GM19455 (cell line): Measurements from ENCODE around the gene BSN.
"Not testable (repeated sequence)": the region's sequence is repeated elsewhere in the genome, so short reads cannot be mapped to it uniquely, and the experiment has no call there.

Source experiments
- ATAC-seq: cut with Tn5 transposase; IDR thresholded peaks from one replicate; pipeline ENCODE4 v1.9.1; 2021; ENCODE audit not compliant: unreplicated experiment

BSN gene

GRCh38 chr3:49689046-49689907 is 135.0 kb downstream of the BSN start, which contains the start of the genes MST1 and RNF123:
Gene MST1 (minus strand): TSS chr3:49689474. CDS start chr3:49688691, 783 bp downstream.
Gene RNF123 (plus strand): TSS chr3:49689557. CDS start chr3:49691166, 1,609 bp downstream.
- no peak for ATAC-seq

- not testable (repeated sequence) for ATAC-seq
Observed at GRCh38 chr3:49689908-49690624, 135.8 kb downstream of the BSN start.

DNA sequence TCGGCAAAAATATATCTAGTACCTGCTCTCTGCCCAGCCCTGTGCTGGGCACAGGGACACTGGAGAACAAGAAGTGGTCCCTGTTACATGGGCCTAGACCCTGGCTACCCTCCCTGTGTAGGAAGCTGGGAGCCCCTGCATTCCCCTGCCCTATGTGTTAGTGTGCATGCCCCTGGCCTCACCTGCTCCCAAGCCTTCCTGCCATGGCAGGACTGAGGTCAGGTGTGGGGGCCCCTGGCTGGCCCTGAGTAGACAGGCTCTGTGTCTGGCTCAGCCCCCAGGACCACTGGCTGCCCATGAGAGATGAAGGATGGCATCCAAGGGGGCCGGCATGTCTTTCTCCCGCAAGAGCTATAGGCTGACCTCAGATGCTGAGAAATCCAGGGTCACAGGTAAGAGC is 136.6 kb downstream of the BSN start:
- ATAC-seq = not testable (repeated sequence)

DNA sequence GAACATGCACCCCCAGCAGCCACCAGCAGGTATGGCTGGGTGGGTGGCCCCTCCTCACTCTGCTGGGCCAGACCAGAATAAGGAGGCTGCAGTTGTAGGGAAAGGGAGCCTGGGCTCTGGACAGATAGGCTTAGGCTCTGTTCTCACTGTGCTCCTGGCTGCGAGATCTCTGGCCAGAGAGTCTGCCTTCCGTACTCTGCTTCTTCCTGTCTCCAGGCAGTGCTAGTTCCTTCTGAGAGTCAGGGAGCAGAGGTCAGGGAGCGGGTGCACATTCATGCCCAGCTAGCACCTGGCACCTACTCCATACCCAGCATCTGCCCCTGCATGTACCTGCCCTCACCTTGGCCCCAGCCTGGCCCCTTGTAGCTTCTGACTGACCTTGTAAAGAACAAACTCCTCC is 137.2 kb downstream of the BSN start:
- ATAC-seq = not testable (repeated sequence)

DNA sequence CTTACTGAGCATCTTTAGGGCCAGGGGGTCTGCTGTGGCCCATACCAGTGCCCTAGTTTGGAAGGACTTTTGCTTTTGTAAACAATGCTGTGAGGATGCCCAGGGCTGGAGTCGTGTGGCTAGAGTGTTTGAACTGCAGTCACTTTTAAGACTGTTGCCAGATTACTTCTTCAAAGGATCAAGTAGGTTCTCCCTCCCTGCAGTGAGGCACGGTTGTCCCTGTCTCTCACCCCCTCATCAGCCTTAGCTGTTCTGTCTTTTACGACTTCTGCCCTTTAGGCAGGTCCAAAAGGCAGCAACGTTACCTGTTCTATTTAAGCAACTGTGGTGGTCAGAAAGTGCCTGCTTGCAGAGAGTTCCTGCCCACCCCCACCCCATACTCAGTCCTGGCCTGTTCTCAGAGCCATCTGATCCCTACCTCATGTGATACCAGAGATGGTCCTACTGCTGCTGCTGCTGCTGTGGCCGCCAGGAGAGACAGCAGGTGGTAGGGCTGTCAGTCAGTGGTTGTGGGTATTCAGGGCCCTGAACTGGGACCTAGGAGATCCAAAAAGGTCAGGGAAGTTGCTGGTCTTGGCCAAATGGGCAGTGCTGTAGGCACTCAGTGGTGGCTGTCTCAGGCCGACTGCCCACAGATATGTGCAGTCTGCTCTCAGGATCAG is 140.3 kb downstream of the BSN start:
- not testable (repeated sequence) for ATAC-seq

- ATAC-seq = not testable (repeated sequence)
Observed at GRCh38 chr3:49695350-49696015, 141.2 kb downstream of the BSN start.

GRCh38 chr3:49699281-49699979 is 145.2 kb downstream of the BSN start:
- no peak for ATAC-seq

GRCh38 chr3:49700014-49700413 is 145.7 kb downstream of the BSN start:
- no peak for ATAC-seq

DNA sequence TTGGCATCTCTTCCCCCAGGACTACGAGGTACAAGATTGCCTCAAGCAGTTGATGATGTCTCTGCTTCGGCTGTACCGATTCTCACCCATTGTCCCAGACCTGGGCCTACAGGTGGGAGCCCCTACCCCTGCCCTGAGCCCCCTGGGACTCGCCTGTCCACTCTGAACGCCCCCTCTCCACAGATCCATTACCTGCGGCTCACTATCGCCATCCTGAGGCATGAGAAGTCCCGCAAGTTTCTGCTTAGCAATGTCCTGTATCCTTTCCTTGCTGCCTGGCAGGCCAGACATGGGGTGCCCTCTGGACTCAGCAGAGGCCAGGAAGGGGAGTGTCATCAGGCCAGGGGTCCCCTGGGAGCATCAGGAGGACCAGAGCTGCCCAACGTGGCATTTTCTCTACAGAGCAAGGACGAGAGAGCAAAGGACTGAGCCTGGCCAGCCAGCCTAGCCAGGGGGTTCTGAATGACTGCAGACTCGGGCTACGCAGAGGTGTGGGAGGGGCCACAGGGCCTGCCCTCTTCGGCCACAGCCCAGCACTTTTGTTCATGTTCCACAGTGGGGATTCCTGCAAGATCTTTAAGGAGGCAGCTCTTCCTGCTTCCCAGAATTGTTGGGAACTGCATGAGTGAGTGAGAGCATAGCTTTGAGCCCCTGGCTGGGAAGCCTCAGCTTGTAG is 146.3 kb downstream of the BSN start:
- ATAC-seq = no peak

GRCh38 chr3:49701388-49702077 is 147.3 kb downstream of the BSN start:
- no peak for ATAC-seq

DNA sequence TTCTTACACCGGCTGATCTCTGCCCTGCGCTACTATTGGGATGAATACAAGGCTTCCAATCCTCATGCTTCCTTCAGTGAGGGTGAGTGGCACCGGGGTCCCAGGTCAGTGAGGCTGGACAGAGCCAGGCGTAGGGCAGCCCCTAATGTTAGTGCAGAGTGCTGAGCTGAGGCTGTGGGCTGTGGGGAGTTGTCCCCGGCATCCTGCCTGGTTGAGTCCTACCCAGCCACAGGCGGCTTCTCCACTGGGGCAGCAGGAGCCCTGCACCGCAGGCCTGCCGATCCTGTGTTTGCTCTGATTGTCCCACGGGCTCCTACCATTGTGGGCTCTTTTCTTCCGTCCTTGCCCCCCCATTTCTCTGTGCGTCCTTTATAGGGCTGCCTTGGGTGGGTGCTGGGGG is 148.4 kb downstream of the BSN start:
- no peak for ATAC-seq

- ATAC-seq = no peak
Observed at GRCh38 chr3:49703443-49703927, 149.2 kb downstream of the BSN start.

- ATAC-seq = no peak
Observed at GRCh38 chr3:49703956-49704355, 149.7 kb downstream of the BSN start.

DNA sequence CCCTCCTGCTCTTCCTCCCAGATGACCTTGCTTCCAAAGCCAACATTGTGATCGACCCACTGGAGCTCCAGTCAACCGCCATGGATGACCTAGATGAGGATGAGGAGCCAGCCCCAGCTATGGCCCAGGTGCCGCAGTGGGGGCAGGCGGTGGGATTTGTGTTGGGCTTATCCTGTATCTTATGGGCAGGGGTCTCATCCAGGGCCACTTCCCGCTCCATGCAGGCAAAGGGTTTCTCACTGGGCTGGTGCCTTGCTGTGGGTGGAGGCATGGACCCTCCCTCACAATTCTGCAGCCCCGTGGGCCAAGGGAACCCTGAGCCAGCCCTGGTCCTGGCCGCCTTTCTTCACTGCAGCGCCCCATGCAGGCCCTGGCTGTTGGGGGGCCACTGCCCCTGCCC is 150.4 kb downstream of the BSN start:
- no peak for ATAC-seq

DNA sequence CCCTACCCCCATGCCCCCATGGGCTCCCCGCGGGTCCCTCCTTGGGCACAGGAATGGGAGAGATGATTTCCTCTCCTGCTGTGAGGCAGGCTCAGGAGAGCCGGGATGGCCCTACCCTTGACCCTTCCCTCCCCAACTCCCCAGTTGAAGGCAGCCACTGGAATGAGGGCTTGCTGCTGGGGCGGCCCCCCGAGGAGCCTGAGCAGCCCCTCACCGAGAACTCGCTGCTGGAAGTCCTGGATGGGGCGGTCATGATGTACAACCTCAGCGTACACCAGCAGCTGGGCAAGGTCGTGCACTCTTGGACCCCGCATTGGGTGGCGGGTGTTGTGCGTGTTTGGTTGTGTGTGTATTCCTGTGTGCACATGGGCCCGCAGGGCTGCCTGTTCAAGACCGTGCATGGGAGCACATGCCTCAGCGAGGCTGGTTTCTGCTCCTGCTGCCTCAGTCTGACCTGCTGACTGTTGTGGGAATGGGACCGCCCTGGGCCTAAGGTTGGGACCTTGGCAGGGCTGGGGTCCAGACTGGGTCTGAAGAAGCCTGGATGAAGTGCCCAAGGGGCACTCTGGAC is 151.2 kb downstream of the BSN start:
- no peak for ATAC-seq

GRCh38 chr3:49706456-49707112 is 152.3 kb downstream of the BSN start:
- no peak for ATAC-seq

DNA sequence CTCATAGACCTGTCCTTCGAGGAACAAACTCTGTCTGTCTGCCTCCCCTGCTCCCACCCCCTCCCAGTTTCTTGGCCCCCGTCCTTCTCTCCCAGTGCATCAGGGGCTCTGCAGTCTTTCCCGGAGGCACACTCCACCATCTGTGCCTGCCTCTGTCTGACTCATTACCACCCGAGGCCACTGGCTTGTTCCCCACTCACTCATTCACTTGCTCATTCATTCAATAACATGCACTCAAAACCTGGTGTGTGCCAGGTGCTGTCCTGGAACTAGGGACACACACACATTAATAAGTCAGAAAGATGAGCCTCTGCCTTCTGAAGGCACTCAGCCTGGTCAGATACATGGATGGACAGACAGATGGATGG is 152.8 kb downstream of the BSN start:
- ATAC-seq = no peak

DNA sequence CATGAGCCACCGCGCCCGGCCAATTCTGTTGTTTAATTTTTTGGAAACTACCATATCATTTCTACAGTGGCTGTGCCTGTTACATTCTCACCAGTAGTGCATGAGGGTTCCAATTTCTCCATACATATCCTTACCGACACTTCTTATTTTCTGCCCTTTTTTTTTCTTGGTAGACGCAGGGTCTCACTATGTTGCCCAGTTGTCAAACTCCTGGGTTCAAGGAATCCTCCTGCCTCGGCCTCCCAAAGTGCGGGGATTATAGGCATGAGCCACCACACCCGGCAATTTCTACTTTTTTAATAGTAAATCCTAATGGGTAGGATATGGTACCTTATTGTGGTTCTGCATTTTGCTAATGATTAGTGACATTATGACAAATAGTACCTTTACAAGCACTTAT is 155.6 kb downstream of the BSN start:
- ATAC-seq = no peak
